HepG2 (cell line): Measurements from ENCODE around the gene NRL. TPM values are rescaled to one million over a fixed set of nuclear protein-coding genes. Genes with fewer than 3 reads are reported as not detected.

ENCODE experiments used
- CCDC6 ChIP-seq: sonication (generic); formaldehyde crosslinking; IDR thresholded peaks from 2 replicates; pipeline ENCODE4 v1.8.1; 2022; ENCODE audit warnings: mild to moderate bottlenecking, missing genetic modification reagents, moderate library complexity
- EHMT2 ChIP-seq: fragments of 200-600 bp; sonication (generic); IDR thresholded peaks from 2 replicates; pipeline ENCODE4 v1.7.0; 2017; ENCODE audit warnings: antibody characterized with exemption, low read depth, low read length, borderline replicate concordance
- FOXA3 ChIP-seq: IDR thresholded peaks from 2 replicates; pipeline ENCODE4 v1.6.1; 2016; ENCODE audit warnings: missing genetic modification reagents, missing compliant biosample characterization
- HHEX ChIP-seq: IDR thresholded peaks from 2 replicates; pipeline ENCODE4 v1.6.1; 2016; ENCODE audit warnings: control low read depth
- HNRNPL ChIP-seq: fragments of 200-400 bp; formaldehyde crosslinking; IDR thresholded peaks from 2 replicates; pipeline ENCODE4 v1.6.1; 2017; ENCODE audit warnings: mild to moderate bottlenecking, low read depth, low read length
- KDM6A ChIP-seq: IDR thresholded peaks from 2 replicates; pipeline ENCODE4 v1.6.1; 2016; ENCODE audit warnings: low read depth
- PBX2 ChIP-seq: IDR thresholded peaks from 2 replicates; pipeline ENCODE4 v1.6.1; 2016; ENCODE audit warnings: control low read depth
- SUZ12 ChIP-seq: fragments of 150-350 bp; IDR thresholded peaks from 2 replicates; pipeline ENCODE4 v1.6.1; 2014; ENCODE audit warnings: low read depth, low read length
- TEAD3 ChIP-seq: optimal IDR thresholded peaks from 2 replicates; pipeline ENCODE3; 2016; ENCODE audit warnings: borderline replicate concordance
- ZKSCAN8 ChIP-seq: IDR thresholded peaks from 2 replicates; pipeline ENCODE4 v1.6.1; 2016; ENCODE audit warnings: borderline replicate concordance, missing genetic modification reagents, missing compliant biosample characterization
- ZNF142 ChIP-seq: sonication (generic); formaldehyde crosslinking; IDR thresholded peaks from 2 replicates; pipeline ENCODE4 v1.4.0; 2020; ENCODE audit warnings: missing genetic modification reagents
- ZNF512B ChIP-seq: sonication (generic); formaldehyde crosslinking; IDR thresholded peaks from 2 replicates; pipeline ENCODE4 v1.5.1; 2020; ENCODE audit warnings: missing genetic modification reagents, mild to moderate bottlenecking, borderline replicate concordance
- ZNF891 ChIP-seq: sonication (generic); formaldehyde crosslinking; IDR thresholded peaks from 2 replicates; pipeline ENCODE4 v1.5.0; 2020; ENCODE audit warnings: mild to moderate bottlenecking, missing genetic modification reagents
- ZSCAN30 ChIP-seq: sonication (generic); formaldehyde crosslinking; IDR thresholded peaks from 2 replicates; pipeline ENCODE4 v1.5.0; 2020; ENCODE audit warnings: mild to moderate bottlenecking, missing genetic modification reagents
- polyA plus RNA-seq, 8 experiments: library from polyadenylated mRNA; depleted of rRNA in 3 of 8; stranded (reverse) in 7 of 8; unstranded in 1 of 8; fragments of >200 nt; fragmentation: Illumina TruSeq in 4 of 8; extraction: Trizol in 4 of 8; gene quantifications; 2 replicates each; pipeline versions ENCODE4 v1.2.1 to v1.2.3, GENCODE V29; 2011 to 2016; ENCODE audit warnings: low read depth in 4 of 8, missing spikeins in 1 of 8, mixed read lengths in 1 of 8; ENCODE audit not compliant: insufficient read depth in 1 of 8
- total RNA-seq, 5 experiments: library from RNA; depleted of rRNA; stranded (reverse); fragments of >200 nt; fragmentation: Illumina TruSeq; extraction: Trizol; gene quantifications; 2 replicates each; pipeline ENCODE4 v1.2.3, GENCODE V29; 2016; ENCODE audit warnings: low read depth in 1 of 5

The NRL gene
- total and polyA plus RNA-seq, 2 of the 13 experiments (the other 11 are each of a cell fraction or from before 2014, with no cell fraction given), result 2.5 to 4.7 TPM

GRCh38 chr14:24098927-24099813 lies 15.6 kb downstream of the NRL start (continued):
- 0 out of 2 replicates have a peak, but pooled peaks have one; percentile 72 for TF ChIP-seq ZNF512B (CRISPR knock-in tag)
- no peak for TF ChIP-seq SUZ12
- TF ChIP-seq CCDC6 (CRISPR knock-in tag), result no peak
- no peak for TF ChIP-seq ZNF891 (CRISPR knock-in tag)
- no peak for TF ChIP-seq HHEX
- TF ChIP-seq ZKSCAN8, result no peak
- no peak for TF ChIP-seq FOXA3 (CRISPR knock-in tag)
- no peak for TF ChIP-seq TEAD3 (CRISPR knock-in tag)
- TF ChIP-seq PBX2, result no peak
- no peak for TF ChIP-seq ZSCAN30 (CRISPR knock-in tag)
- peak; percentile 67; the same call in 1 of the 2 replicates for TF ChIP-seq HNRNPL
- no peak for TF ChIP-seq EHMT2
- TF ChIP-seq ZNF142 (CRISPR knock-in tag), result no peak
- no peak for TF ChIP-seq KDM6A
